ENCODE data around the gene UPP1. TPM values are rescaled to one million over a fixed set of nuclear protein-coding genes. Genes with fewer than 3 reads are reported as not detected.

The UPP1 gene
- total RNA-seq, 2 experiments from 2014 or later, result 1.8 to 7.0 TPM

- Histone ChIP-seq H3K9me2 (ENCODE audit: insufficient read depth, low read length) (no peaks in the 10 kb centered on the region), H3K4me3 (ENCODE audit: low read depth, low read length, poor library complexity, severe bottlenecking) (no peak overlapping the region), H3K36me3 (ENCODE audit: insufficient read depth, low read length) (no peaks in the 10 kb centered on the region), H3K79me2 (ENCODE audit: insufficient read depth, low read depth, low read length) (no peaks in the 10 kb centered on the region), H2AFZ (ENCODE audit: low read length) (no peak overlapping the region), H4K20me1 (ENCODE audit: insufficient read depth, low read length) (no peaks in the 10 kb centered on the region), H3K27ac (ENCODE audit: low read depth, low read length, poor library complexity, severe bottlenecking) (no peak overlapping the region), H3K9me3 (ENCODE audit: low read length) (no peaks in the 10 kb centered on the region), H3K4me1 (ENCODE audit: insufficient read depth, low read length, poor library complexity, severe bottlenecking) (no peaks in the 10 kb centered on the region), H3K4me2 (ENCODE audit: low read length) (no peak overlapping the region)
- POLR2A ChIA-PET, result interaction anchor here (0.7 to 1.3 kb wide), 3 partner anchors 9 to 26 kb away, joined by 3 to 4 read pairs (median 3); no protein-coding TSS in a partner anchor
- DNase-seq (ENCODE audit: low spot score), result no peak
- no peak for TF ChIP-seq CTCF (conservative IDR thresholded peaks at IDR 0.05; ENCODE audit: low read length)
- no peak for TF ChIP-seq EZH2phosphoT487 (IDR thresholded peaks at IDR 0.05; ENCODE audit: borderline replicate concordance, low read depth, low read length)
- CTCF ChIA-PET (ENCODE audit: unreplicated experiment), result no interaction called here
- BruUV-seq (replicated peaks), result no TSS peak
- intact Hi-C loops (cut with micrococcal nuclease; ENCODE audit: unreplicated experiment), result no loop called here
These were observed 47.5 kb upstream of the UPP1 start for GRCh38 chr7:48041653-48041970.

GRCh38 chr7:48042216-48042615, 46.8 kb upstream of the UPP1 start:
- no peaks in the 10 kb centered on the region for H4K20me1 ChIP-seq (ENCODE audit: insufficient read depth, low read length)
- H3K4me2 ChIP-seq (ENCODE audit: low read length), result no peak overlapping the region
- H3K9me2 ChIP-seq (ENCODE audit: insufficient read depth, low read length), result no peaks in the 10 kb centered on the region
- intact Hi-C loops (cut with micrococcal nuclease; ENCODE audit: unreplicated experiment), result no loop called here
- CTCF ChIA-PET (ENCODE audit: unreplicated experiment), result no interaction called here
- POLR2A ChIA-PET, result interaction anchor here (1.3 kb wide), 1 partner anchor 9 kb away, joined by 4 read pairs; no protein-coding TSS in a partner anchor
- H3K9me3 ChIP-seq (ENCODE audit: low read length), result no peaks in the 10 kb centered on the region
- DNase-seq (ENCODE audit: low spot score), result no peak
- H3K4me1 ChIP-seq (ENCODE audit: insufficient read depth, low read length, poor library complexity, severe bottlenecking), result no peaks in the 10 kb centered on the region
- no TSS peak for BruUV-seq (replicated peaks)
- no peak overlapping the region for H3K4me3 ChIP-seq (ENCODE audit: low read depth, low read length, poor library complexity, severe bottlenecking)
- TF ChIP-seq CTCF (conservative IDR thresholded peaks at IDR 0.05; ENCODE audit: low read length) (no peak), EZH2phosphoT487 (IDR thresholded peaks at IDR 0.05; ENCODE audit: borderline replicate concordance, low read depth, low read length) (no peak)
- no peak overlapping the region for H3K27ac ChIP-seq (ENCODE audit: low read depth, low read length, poor library complexity, severe bottlenecking)
- H3K36me3 ChIP-seq (ENCODE audit: insufficient read depth, low read length), result no peaks in the 10 kb centered on the region
- H3K79me2 ChIP-seq (ENCODE audit: insufficient read depth, low read depth, low read length), result no peaks in the 10 kb centered on the region
- no peak overlapping the region for H2AFZ ChIP-seq (ENCODE audit: low read length)

GRCh38 chr7:48042636-48043035, 46.4 kb upstream of the UPP1 start:
- H3K9me2 ChIP-seq (ENCODE audit: insufficient read depth, low read length), result no peaks in the 10 kb centered on the region
- no peaks in the 10 kb centered on the region for H3K4me1 ChIP-seq (ENCODE audit: insufficient read depth, low read length, poor library complexity, severe bottlenecking)
- POLR2A ChIA-PET, result interaction anchor here (1.0 kb wide), 1 partner anchor 60 kb away, joined by 4 read pairs; no protein-coding TSS in a partner anchor
- H3K27ac ChIP-seq (ENCODE audit: low read depth, low read length, poor library complexity, severe bottlenecking), result no peak overlapping the region
- no peaks in the 10 kb centered on the region for H3K9me3 ChIP-seq (ENCODE audit: low read length)
- H3K4me2 ChIP-seq (ENCODE audit: low read length), result no peak overlapping the region
- no peak overlapping the region for H3K4me3 ChIP-seq (ENCODE audit: low read depth, low read length, poor library complexity, severe bottlenecking)
- TF ChIP-seq CTCF (conservative IDR thresholded peaks at IDR 0.05; ENCODE audit: low read length) (no peak), EZH2phosphoT487 (IDR thresholded peaks at IDR 0.05; ENCODE audit: borderline replicate concordance, low read depth, low read length) (no peak)
- no peaks in the 10 kb centered on the region for H3K36me3 ChIP-seq (ENCODE audit: insufficient read depth, low read length)
- no peak for DNase-seq (ENCODE audit: low spot score)
- no peaks in the 10 kb centered on the region for H4K20me1 ChIP-seq (ENCODE audit: insufficient read depth, low read length)
- no TSS peak for BruUV-seq (replicated peaks)
- H3K79me2 ChIP-seq (ENCODE audit: insufficient read depth, low read depth, low read length), result no peaks in the 10 kb centered on the region
- H2AFZ ChIP-seq (ENCODE audit: low read length), result no peak overlapping the region
- intact Hi-C loops (cut with micrococcal nuclease; ENCODE audit: unreplicated experiment), result no loop called here
- CTCF ChIA-PET (ENCODE audit: unreplicated experiment), result no interaction called here
